ENCODE measurements around the gene CADM1.

- TF ChIP-seq, protein P1, sequence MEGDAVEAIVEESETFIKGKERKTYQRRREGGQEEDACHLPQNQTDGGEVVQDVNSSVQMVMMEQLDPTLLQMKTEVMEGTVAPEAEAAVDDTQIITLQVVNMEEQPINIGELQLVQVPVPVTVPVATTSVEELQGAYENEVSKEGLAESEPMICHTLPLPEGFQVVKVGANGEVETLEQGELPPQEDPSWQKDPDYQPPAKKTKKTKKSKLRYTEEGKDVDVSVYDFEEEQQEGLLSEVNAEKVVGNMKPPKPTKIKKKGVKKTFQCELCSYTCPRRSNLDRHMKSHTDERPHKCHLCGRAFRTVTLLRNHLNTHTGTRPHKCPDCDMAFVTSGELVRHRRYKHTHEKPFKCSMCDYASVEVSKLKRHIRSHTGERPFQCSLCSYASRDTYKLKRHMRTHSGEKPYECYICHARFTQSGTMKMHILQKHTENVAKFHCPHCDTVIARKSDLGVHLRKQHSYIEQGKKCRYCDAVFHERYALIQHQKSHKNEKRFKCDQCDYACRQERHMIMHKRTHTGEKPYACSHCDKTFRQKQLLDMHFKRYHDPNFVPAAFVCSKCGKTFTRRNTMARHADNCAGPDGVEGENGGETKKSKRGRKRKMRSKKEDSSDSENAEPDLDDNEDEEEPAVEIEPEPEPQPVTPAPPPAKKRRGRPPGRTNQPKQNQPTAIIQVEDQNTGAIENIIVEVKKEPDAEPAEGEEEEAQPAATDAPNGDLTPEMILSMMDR (conservative IDR thresholded peaks at IDR 0.05; ENCODE audit: low read depth, low read length): no peak
- no peak for TF ChIP-seq EZH2 (IDR thresholded peaks at IDR 0.05; ENCODE audit: borderline replicate concordance, low read depth, low read length, poor library complexity, severe bottlenecking)
These were observed 26.8 kb downstream of the CADM1 start for GRCh38 chr11:115477410-115477809.
